GM12874 (cell line): ENCODE data around the gene CPEB3.

ENCODE experiments used
- TF ChIP-seq, protein P1 (sequence below): IDR thresholded peaks from 2 replicates; pipeline ENCODE4 v1.5.1; 2011; ENCODE audit warnings: low read depth, mild to moderate bottlenecking, control low read depth, low read length, moderate library complexity; ENCODE audit not compliant: insufficient read depth

The CPEB3 gene

DNA sequence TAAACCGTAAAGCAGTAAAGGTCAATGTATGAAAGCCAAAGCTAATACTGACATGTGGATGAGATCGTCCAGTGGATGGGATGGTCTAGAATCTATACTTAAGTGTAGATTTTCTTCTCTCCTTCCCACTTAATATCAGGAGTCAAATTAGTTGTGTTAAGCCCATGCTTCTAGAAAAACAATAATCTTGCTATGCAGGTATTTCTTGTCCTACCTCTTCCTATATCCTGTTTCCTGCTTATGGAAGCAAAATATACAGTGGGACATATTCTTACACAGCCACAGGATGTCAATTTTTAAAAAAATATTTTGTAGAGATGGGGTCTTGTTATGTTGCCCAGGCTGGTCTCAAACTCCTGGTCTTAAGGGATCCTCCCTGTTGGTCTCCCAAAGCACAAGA, 27.5 kb downstream of the CPEB3 start:
- TF ChIP-seq, protein P1, sequence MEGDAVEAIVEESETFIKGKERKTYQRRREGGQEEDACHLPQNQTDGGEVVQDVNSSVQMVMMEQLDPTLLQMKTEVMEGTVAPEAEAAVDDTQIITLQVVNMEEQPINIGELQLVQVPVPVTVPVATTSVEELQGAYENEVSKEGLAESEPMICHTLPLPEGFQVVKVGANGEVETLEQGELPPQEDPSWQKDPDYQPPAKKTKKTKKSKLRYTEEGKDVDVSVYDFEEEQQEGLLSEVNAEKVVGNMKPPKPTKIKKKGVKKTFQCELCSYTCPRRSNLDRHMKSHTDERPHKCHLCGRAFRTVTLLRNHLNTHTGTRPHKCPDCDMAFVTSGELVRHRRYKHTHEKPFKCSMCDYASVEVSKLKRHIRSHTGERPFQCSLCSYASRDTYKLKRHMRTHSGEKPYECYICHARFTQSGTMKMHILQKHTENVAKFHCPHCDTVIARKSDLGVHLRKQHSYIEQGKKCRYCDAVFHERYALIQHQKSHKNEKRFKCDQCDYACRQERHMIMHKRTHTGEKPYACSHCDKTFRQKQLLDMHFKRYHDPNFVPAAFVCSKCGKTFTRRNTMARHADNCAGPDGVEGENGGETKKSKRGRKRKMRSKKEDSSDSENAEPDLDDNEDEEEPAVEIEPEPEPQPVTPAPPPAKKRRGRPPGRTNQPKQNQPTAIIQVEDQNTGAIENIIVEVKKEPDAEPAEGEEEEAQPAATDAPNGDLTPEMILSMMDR, result no peak

DNA sequence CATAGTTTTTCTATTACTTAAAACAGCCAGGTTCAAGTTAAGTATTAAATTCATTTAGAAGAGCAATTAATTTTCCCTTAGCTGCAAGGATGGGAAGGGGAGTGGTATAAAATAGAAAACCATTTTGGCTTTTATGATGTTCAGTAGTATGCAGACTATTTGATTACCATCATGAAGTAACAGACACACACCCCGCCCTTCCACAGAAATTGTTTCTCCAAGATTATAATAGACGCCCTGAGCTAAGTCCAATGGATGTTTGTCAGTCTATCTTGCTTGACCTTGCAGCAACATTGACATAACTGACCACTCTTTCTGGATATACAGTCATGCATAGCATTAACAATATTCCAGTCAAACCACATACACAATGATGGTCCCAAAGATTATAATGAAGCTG, 42.3 kb downstream of the CPEB3 start:
- TF ChIP-seq, protein P1, result no peak

DNA sequence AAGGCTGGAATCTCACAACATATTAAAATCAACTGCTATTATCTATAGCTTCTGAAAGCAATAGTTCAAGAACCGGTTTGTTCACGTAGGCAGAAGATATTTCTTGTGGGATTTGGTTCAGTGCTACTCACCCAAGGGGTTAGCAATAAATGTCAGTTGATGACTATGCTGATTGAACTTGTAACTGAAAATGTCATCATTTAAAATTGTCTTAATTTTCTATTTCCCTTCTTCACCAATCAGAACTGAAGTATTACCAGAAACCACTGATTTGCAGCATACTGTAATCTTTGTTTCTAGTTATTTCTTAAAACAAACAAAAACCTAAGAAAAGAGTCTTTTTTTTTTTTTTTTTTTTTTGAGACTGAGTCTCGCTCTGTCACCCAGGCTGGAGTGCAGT, 46.1 kb downstream of the CPEB3 start:
- TF ChIP-seq, protein P1, result no peak

DNA sequence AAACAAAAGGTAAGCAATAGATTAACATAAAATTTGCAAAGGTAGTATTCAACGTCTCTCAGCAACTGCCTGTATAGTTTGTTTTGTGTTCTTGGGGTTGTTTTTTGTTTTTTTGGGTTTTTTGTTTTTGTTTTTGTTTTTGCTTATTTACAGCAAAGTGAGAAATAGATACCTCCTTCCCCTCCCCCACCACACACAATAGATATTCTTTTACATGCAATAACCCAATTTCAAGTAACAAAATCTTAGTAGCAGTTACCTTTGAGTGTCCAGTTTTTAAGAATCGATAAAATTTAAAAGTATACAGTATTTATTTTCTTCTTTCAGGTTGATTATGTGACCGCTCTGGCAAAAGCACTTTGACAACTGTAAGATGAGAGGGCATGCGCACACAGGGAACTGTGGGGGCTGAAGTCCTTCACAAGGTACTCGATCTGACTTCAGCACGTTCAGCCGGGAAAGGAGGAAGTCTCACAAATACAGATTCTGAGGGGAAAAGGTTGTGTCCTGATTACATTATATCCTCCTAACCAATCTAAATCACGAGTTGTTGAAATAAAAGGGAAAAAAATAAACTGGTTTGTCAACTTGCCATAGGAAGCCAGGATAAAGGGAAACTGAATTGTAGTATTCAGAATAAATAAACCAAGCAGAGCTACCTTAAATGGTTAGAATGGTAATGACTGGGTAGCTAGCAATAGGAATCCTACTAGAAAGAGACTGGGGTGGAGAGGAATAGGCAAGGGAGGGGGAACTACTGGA, 47.8 kb downstream of the CPEB3 start:
- TF ChIP-seq, protein P1, result no peak

DNA sequence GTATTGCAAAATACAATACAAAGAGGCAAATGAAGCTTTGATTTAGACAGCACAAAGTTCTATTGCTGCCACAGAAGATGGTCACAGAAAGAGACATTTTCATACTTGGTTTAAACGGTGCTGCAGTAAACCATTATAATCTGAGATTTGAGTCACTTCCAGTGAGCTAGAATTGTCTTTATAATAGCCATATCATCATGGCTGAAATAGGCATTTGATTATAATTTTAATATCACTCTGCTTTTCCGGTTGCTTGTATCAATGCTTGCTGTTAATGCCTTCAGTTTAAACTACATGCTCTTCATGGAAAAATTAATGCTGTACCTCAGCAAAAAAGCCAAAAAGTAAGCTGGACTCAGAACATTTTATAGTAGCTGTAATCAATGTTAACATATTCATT, 48.5 kb downstream of the CPEB3 start:
- TF ChIP-seq, protein P1, result no peak

DNA sequence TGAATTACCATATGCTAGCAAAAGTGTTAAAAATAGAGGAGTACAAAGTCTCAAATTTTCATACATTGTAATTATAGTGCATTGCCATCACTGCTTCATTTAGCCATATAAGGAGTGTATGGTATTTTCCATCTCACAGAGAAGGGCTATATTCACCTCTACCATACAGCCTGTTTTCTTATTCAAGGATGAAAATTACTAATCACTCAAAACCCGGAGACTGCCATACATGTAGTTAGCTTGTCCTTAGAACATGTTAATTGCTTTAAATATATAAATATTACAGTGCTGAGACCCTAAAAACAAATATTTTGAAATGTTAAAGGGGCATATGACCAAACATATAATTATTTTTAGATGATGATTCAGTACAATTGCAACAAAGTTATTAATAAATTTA, 49.4 kb downstream of the CPEB3 start:
- TF ChIP-seq, protein P1, result no peak

DNA sequence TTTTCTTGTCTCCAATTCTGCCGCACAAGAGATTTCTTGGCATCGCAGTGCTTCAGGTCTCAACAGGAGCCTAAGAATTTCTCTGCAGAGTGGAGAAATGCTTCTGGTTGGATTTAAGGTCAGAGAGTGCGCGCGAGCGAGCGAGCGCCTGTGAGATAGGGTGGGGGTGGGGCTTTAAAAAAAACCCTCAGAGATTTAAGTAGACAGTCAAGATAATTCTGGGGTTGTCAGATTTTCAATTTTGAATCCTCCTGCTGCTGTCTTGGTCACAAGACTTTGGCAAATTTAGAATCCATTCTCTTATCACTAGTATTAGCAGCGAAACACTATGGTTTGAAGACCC, 49.7 kb downstream of the CPEB3 start:
- TF ChIP-seq, protein P1, result no peak
